ENCODE results near the gene GOLGA1. TPM values are rescaled to one million over a fixed set of nuclear protein-coding genes. Genes with fewer than 3 reads are reported as not detected.
A peak's percentile ranks its signal among the peaks of the same experiment; 100 is the strongest.

The GOLGA1 gene
- total and polyA plus RNA-seq, 2 of the 13 experiments (the other 11 are each of a cell fraction or from before 2014, with no cell fraction given), result 12.7 to 15.9 TPM

- peak; percentile 16 for TF ChIP-seq POLR2G (IDR thresholded peaks at IDR 0.05; ENCODE audit: low read depth, low read length)
- TF ChIP-seq, protein P1, sequence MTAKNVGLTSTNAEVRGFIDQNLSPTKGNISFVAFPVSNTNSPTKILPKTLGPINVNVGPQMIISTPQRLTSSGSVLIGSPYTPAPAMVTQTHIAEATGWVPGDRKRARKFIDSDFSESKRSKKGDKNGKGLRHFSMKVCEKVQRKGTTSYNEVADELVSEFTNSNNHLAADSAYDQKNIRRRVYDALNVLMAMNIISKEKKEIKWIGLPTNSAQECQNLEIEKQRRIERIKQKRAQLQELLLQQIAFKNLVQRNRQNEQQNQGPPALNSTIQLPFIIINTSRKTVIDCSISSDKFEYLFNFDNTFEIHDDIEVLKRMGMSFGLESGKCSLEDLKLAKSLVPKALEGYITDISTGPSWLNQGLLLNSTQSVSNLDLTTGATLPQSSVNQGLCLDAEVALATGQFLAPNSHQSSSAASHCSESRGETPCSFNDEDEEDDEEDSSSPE (CRISPR knock-in tag; IDR thresholded peaks at IDR 0.05), result 0 out of 2 replicates have a peak, but pooled peaks have one; percentile 16
- TF ChIP-seq SRSF1 (optimal IDR thresholded peaks at IDR 0.05; ENCODE audit: low read depth, low read length), result peak; percentile 28
- 0 out of 2 replicates have a peak, but pooled peaks have one; percentile 49 for TF ChIP-seq BORCS8-MEF2B (CRISPR knock-in tag; IDR thresholded peaks at IDR 0.05)
- peak; percentile 73 for TF ChIP-seq ZNF687 (CRISPR knock-in tag; IDR thresholded peaks at IDR 0.05)
- TF ChIP-seq ZNF24 (IDR thresholded peaks at IDR 0.05), result no peak
- peak; percentile 69; the same call in 1 of the 2 replicates for TF ChIP-seq ZNF710 (CRISPR knock-in tag; IDR thresholded peaks at IDR 0.05; ENCODE audit: borderline replicate concordance)
- TF ChIP-seq, protein P2, sequence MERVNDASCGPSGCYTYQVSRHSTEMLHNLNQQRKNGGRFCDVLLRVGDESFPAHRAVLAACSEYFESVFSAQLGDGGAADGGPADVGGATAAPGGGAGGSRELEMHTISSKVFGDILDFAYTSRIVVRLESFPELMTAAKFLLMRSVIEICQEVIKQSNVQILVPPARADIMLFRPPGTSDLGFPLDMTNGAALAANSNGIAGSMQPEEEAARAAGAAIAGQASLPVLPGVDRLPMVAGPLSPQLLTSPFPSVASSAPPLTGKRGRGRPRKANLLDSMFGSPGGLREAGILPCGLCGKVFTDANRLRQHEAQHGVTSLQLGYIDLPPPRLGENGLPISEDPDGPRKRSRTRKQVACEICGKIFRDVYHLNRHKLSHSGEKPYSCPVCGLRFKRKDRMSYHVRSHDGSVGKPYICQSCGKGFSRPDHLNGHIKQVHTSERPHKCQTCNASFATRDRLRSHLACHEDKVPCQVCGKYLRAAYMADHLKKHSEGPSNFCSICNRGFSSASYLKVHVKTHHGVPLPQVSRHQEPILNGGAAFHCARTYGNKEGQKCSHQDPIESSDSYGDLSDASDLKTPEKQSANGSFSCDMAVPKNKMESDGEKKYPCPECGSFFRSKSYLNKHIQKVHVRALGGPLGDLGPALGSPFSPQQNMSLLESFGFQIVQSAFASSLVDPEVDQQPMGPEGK (CRISPR knock-in tag; IDR thresholded peaks at IDR 0.05), result 0 out of 2 replicates have a peak, but pooled peaks have one; percentile 10
- TF ChIP-seq ZNF317 (CRISPR knock-in tag; IDR thresholded peaks at IDR 0.05), result no peak
- no peak for TF ChIP-seq NONO (IDR thresholded peaks at IDR 0.05)
- peak; percentile 56; the same call in 1 of the 2 replicates for TF ChIP-seq NONO (CRISPR knock-in tag; conservative IDR thresholded peaks at IDR 0.05)
- TF ChIP-seq GABPB1 (CRISPR knock-in tag; IDR thresholded peaks at IDR 0.05), result peak; percentile 15; the same call in 1 of the 2 replicates
- peak; percentile 87 for TF ChIP-seq HNRNPL (IDR thresholded peaks at IDR 0.05; ENCODE audit: low read depth, low read length)
- peak; percentile 18; the same call in 1 of the 2 replicates for TF ChIP-seq ZFP91 (CRISPR knock-in tag; IDR thresholded peaks at IDR 0.05; ENCODE audit: borderline replicate concordance)
- no peak for TF ChIP-seq RELA (CRISPR knock-in tag; IDR thresholded peaks at IDR 0.05)
- peak; percentile 66 for TF ChIP-seq SAP130 (CRISPR knock-in tag; IDR thresholded peaks at IDR 0.05; ENCODE audit: low read depth)
- TF ChIP-seq RAD21 (CRISPR knock-in tag; IDR thresholded peaks at IDR 0.05), result peak; percentile 67
These were observed 84.7 kb downstream of the GOLGA1 start (continued) for GRCh38 chr9:124855944-124856765.

All from HepG2 (cell line).